ENCODE data around the gene SLC9A6.
"Not testable (repeated sequence)": the region's sequence is repeated elsewhere in the genome, so short reads cannot be mapped to it uniquely, and the experiment has no call there.

Gene SLC9A6

GRCh38 chrX:136039485-136039884, 54.2 kb downstream of the SLC9A6 start:
- no peaks in the 10 kb centered on the region for H3K9me3 Mint-ChIP-seq
- no peak overlapping the region for H3K27ac Mint-ChIP-seq
- peaks cover 16% of the 10 kb centered on the region for H3K36me3 Mint-ChIP-seq (ENCODE audit: low read depth)
- H3K27me3 Mint-ChIP-seq (ENCODE audit: low read depth) = no peaks in the 10 kb centered on the region
- DNase-seq (ENCODE audit: low spot score) = no peak
- H3K4me3 Mint-ChIP-seq = no peak overlapping the region
- H3K4me1 Mint-ChIP-seq (ENCODE audit: low read depth) = no peaks in the 10 kb centered on the region

GRCh38 chrX:136039968-136040367, 54.7 kb downstream of the SLC9A6 start:
- H3K27me3 Mint-ChIP-seq (ENCODE audit: low read depth) = no peaks in the 10 kb centered on the region
- DNase-seq (ENCODE audit: low spot score) = no peak
- H3K27ac Mint-ChIP-seq = no peak overlapping the region
- no peak overlapping the region for H3K4me3 Mint-ChIP-seq
- H3K36me3 Mint-ChIP-seq (ENCODE audit: low read depth) = peaks cover 17% of the 10 kb centered on the region
- H3K4me1 Mint-ChIP-seq (ENCODE audit: low read depth) = no peaks in the 10 kb centered on the region
- H3K9me3 Mint-ChIP-seq = no peaks in the 10 kb centered on the region

- Mint-ChIP-seq H3K36me3 (ENCODE audit: low read depth) (peaks cover 19% of the 10 kb centered on the region), H3K9me3 (no peaks in the 10 kb centered on the region), H3K4me1 (ENCODE audit: low read depth) (no peaks in the 10 kb centered on the region), H3K27me3 (ENCODE audit: low read depth) (no peaks in the 10 kb centered on the region), H3K4me3 (no peak overlapping the region), H3K27ac (no peak overlapping the region)
- no peak for DNase-seq (ENCODE audit: low spot score)
Observed at GRCh38 chrX:136041254-136041812, 56.1 kb downstream of the SLC9A6 start.

- H3K4me3 Mint-ChIP-seq = no peak overlapping the region
- no peak overlapping the region for H3K27ac Mint-ChIP-seq
- H3K9me3 Mint-ChIP-seq = no peaks in the 10 kb centered on the region
- H3K36me3 Mint-ChIP-seq (ENCODE audit: low read depth) = peaks cover 15% of the 10 kb centered on the region
- no peaks in the 10 kb centered on the region for H3K27me3 Mint-ChIP-seq (ENCODE audit: low read depth)
- DNase-seq (ENCODE audit: low spot score) = no peak
- H3K4me1 Mint-ChIP-seq (ENCODE audit: low read depth) = no peaks in the 10 kb centered on the region
Observed at GRCh38 chrX:136045008-136045407, 59.8 kb downstream of the SLC9A6 start.

- no peaks in the 10 kb centered on the region for H3K9me3 Mint-ChIP-seq
- no peak for DNase-seq (ENCODE audit: low spot score)
- no peaks in the 10 kb centered on the region for H3K27me3 Mint-ChIP-seq (ENCODE audit: low read depth)
- H3K36me3 Mint-ChIP-seq (ENCODE audit: low read depth) = peaks cover 13% of the 10 kb centered on the region
- H3K4me3 Mint-ChIP-seq = no peak overlapping the region
- H3K27ac Mint-ChIP-seq = no peak overlapping the region
- no peaks in the 10 kb centered on the region for H3K4me1 Mint-ChIP-seq (ENCODE audit: low read depth)
Observed at GRCh38 chrX:136046295-136047015, 61.2 kb downstream of the SLC9A6 start.

- DNase-seq (ENCODE audit: low spot score) = no peak
- H3K9me3 Mint-ChIP-seq = no peaks in the 10 kb centered on the region
- H3K4me3 Mint-ChIP-seq = no peak overlapping the region
- H3K36me3 Mint-ChIP-seq (ENCODE audit: low read depth) = peaks cover 11% of the 10 kb centered on the region
- H3K27me3 Mint-ChIP-seq (ENCODE audit: low read depth) = no peaks in the 10 kb centered on the region
- H3K4me1 Mint-ChIP-seq (ENCODE audit: low read depth) = no peaks in the 10 kb centered on the region
- H3K27ac Mint-ChIP-seq = no peak overlapping the region
Observed at GRCh38 chrX:136047016-136047642, 61.9 kb downstream of the SLC9A6 start.

GRCh38 chrX:136047969-136048368, 62.7 kb downstream of the SLC9A6 start:
- DNase-seq (ENCODE audit: low spot score) = no peak
- no peak overlapping the region for H3K4me3 Mint-ChIP-seq
- H3K27ac Mint-ChIP-seq = no peak overlapping the region
- no peaks in the 10 kb centered on the region for H3K9me3 Mint-ChIP-seq
- H3K4me1 Mint-ChIP-seq (ENCODE audit: low read depth) = no peaks in the 10 kb centered on the region
- H3K36me3 Mint-ChIP-seq (ENCODE audit: low read depth) = peaks cover 11% of the 10 kb centered on the region
- no peaks in the 10 kb centered on the region for H3K27me3 Mint-ChIP-seq (ENCODE audit: low read depth)

- H3K36me3 Mint-ChIP-seq (ENCODE audit: low read depth) = peaks cover 11% of the 10 kb centered on the region
- H3K27me3 Mint-ChIP-seq (ENCODE audit: low read depth) = no peaks in the 10 kb centered on the region
- H3K4me1 Mint-ChIP-seq (ENCODE audit: low read depth) = no peaks in the 10 kb centered on the region
- no peak for DNase-seq (ENCODE audit: low spot score)
- H3K4me3 Mint-ChIP-seq = no peak overlapping the region
- no peak overlapping the region for H3K27ac Mint-ChIP-seq
- H3K9me3 Mint-ChIP-seq = no peaks in the 10 kb centered on the region
Observed at GRCh38 chrX:136048446-136048845, 63.2 kb downstream of the SLC9A6 start.

- no peak for DNase-seq (ENCODE audit: low spot score)
- no peak overlapping the region for H3K4me3 Mint-ChIP-seq
- no peaks in the 10 kb centered on the region for H3K27me3 Mint-ChIP-seq (ENCODE audit: low read depth)
- no peaks in the 10 kb centered on the region for H3K4me1 Mint-ChIP-seq (ENCODE audit: low read depth)
- no peaks in the 10 kb centered on the region for H3K9me3 Mint-ChIP-seq
- peaks cover 5% of the 10 kb centered on the region for H3K36me3 Mint-ChIP-seq (ENCODE audit: low read depth)
- no peak overlapping the region for H3K27ac Mint-ChIP-seq
Observed at GRCh38 chrX:136049608-136050007, 64.4 kb downstream of the SLC9A6 start.

- not testable (repeated sequence) for H3K9me3 Mint-ChIP-seq; H3K4me1 Mint-ChIP-seq (ENCODE audit: low read depth); DNase-seq (ENCODE audit: low spot score); H3K27ac Mint-ChIP-seq; H3K4me3 Mint-ChIP-seq; H3K27me3 Mint-ChIP-seq (ENCODE audit: low read depth); H3K36me3 Mint-ChIP-seq (ENCODE audit: low read depth)
Observed at GRCh38 chrX:136050875-136051274, 65.6 kb downstream of the SLC9A6 start.

GRCh38 chrX:136051611-136052010, 66.4 kb downstream of the SLC9A6 start:
- Mint-ChIP-seq H3K4me1 (ENCODE audit: low read depth) (peaks cover 4% of the 10 kb centered on the region), H3K27me3 (ENCODE audit: low read depth) (no peaks in the 10 kb centered on the region), H3K27ac (no peak overlapping the region), H3K4me3 (no peak overlapping the region), H3K36me3 (ENCODE audit: low read depth) (no peaks in the 10 kb centered on the region), H3K9me3 (no peaks in the 10 kb centered on the region)
- DNase-seq (ENCODE audit: low spot score) = no peak

GRCh38 chrX:136055651-136056221, 70.5 kb downstream of the SLC9A6 start:
- Mint-ChIP-seq H3K27ac (no peak overlapping the region), H3K36me3 (ENCODE audit: low read depth) (no peaks in the 10 kb centered on the region), H3K9me3 (no peaks in the 10 kb centered on the region), H3K4me1 (ENCODE audit: low read depth) (peaks cover 5% of the 10 kb centered on the region), H3K4me3 (no peak overlapping the region), H3K27me3 (ENCODE audit: low read depth) (no peaks in the 10 kb centered on the region)
- DNase-seq (ENCODE audit: low spot score) = no peak

- Mint-ChIP-seq H3K27ac (no peak overlapping the region), H3K4me3 (no peak overlapping the region), H3K27me3 (ENCODE audit: low read depth) (no peaks in the 10 kb centered on the region), H3K4me1 (ENCODE audit: low read depth) (peaks cover 5% of the 10 kb centered on the region), H3K9me3 (no peaks in the 10 kb centered on the region), H3K36me3 (ENCODE audit: low read depth) (no peaks in the 10 kb centered on the region)
- DNase-seq (ENCODE audit: low spot score) = no peak
Observed at GRCh38 chrX:136057567-136057966, 72.3 kb downstream of the SLC9A6 start.

- Mint-ChIP-seq H3K4me1 (ENCODE audit: low read depth) (peaks cover 7% of the 10 kb centered on the region), H3K27ac (no peak overlapping the region)
Observed at GRCh38 chrX:136059350-136059749, 74.1 kb downstream of the SLC9A6 start.

More at GRCh38 chrX:136059350-136059749, 74.1 kb downstream of the SLC9A6 start:
- H3K4me3 Mint-ChIP-seq = no peak overlapping the region
- H3K9me3 Mint-ChIP-seq = no peaks in the 10 kb centered on the region
- H3K36me3 Mint-ChIP-seq (ENCODE audit: low read depth) = no peaks in the 10 kb centered on the region
- H3K27me3 Mint-ChIP-seq (ENCODE audit: low read depth) = no peaks in the 10 kb centered on the region
- no peak for DNase-seq (ENCODE audit: low spot score)

All from T-helper 2 cell treated with Interferon-gamma antibody and Interleukin-4, amounts not matched to agents 5 μg/mL and 100 μg/mL, for 36 hours (primary cell).